ENCODE results near the gene SSR1. TPM values are rescaled to one million over a fixed set of nuclear protein-coding genes. Genes with fewer than 3 reads are reported as not detected.
A peak's percentile ranks its signal among the peaks of the same experiment; 100 is the strongest.

SSR1 gene
- total RNA-seq, 5 donors from 2014 or later (not counting 1 experiment from before 2014, with no cell fraction given), result 75.7 to 111 (median 100) TPM

DNA sequence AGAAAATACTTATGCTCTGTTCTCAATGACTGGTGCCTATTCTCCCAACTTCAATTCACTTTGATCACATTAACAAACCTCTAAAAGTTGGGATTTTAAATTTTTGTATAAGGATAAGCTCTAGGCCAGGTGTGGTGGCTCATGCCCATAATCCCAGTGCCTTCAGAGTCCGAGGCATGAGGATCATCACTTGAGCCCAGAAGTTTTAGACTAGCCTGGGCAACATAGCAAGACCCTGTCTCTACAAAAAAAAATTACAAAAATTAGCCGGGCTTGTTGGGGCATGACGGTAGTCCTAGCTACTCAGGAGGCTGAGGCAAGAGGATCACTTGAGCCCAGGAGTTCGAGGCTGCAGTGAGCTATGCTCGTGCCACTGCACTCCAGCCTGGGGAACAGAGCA, 3.9 kb downstream of the SSR1 start:
- Mint-ChIP-seq H3K27ac (no peak overlapping the region), H3K4me3 (peak overlapping the region in 2 of 3 donors; percentile 21 to 32), H3K36me3 (peaks cover 40% of the 10 kb centered on the region), H3K27me3 (no peaks in the 10 kb centered on the region), H3K4me1 (peaks cover 58 to 75% (median 75%) of the 10 kb centered on the region in 3 donors), H3K9me3 (no peaks in the 10 kb centered on the region)
- ATAC-seq (replicated peaks in 1 of 4) (no peak), DNase-seq (no peak)
- H3K36me3 ChIP-seq (ENCODE audit: control insufficient read depth in 2 of 2, extremely low read depth in 1 of 2, insufficient read depth in 1 of 2, low read length in 1 of 2), result peaks cover 5 to 54% of the 10 kb centered on the region in 2 donors
- no peak overlapping the region for H3K27ac ChIP-seq (ENCODE audit: low read length)
- no peaks in the 10 kb centered on the region for H3K27me3 ChIP-seq (replicated peaks in 1 of 2; ENCODE audit: control insufficient read depth in 2 of 2, extremely low read depth in 1 of 2, insufficient read depth in 2 of 2, low read length in 1 of 2)
- CTCF ChIA-PET, result no interaction called here
- POLR2A ChIA-PET, result no interaction called here
- no peaks in the 10 kb centered on the region for H3K9me3 ChIP-seq
- H3K4me3 ChIP-seq (ENCODE audit: control insufficient read depth in 1 of 2, extremely low read depth in 1 of 2, low read length in 1 of 2), result no peak overlapping the region
- 98% methylated on average over 5 of the region's 5 CpGs for WGBS (ENCODE audit: insufficient coverage)
- H3K4me1 ChIP-seq (ENCODE audit: control insufficient read depth in 1 of 2, extremely low read depth in 1 of 2, insufficient read depth in 2 of 2, low read length in 2 of 2), result peaks cover 11 to 17% of the 10 kb centered on the region in 2 experiments

DNA sequence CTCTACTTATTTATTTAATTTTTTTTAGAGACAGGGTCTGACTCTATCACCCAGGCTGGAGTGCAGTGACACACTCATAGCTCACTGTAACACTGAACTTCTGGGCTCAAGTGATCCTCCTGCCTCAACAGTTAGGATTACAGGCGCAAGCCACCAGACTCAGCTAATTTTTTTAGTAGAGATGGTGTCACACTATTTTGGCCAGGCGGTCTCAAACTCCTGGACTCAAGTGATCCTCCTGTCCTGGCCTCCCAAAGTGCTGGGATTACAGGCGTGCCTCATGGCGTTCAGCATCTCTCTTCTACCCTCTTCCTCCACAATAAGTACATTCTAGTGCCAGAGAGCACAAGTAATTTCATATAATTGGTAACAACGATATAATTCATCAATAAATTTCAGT, 5.5 kb downstream of the SSR1 start:
- H3K36me3 ChIP-seq (ENCODE audit: control insufficient read depth in 2 of 2, extremely low read depth in 1 of 2, insufficient read depth in 1 of 2, low read length in 1 of 2), result peaks cover 8 to 68% of the 10 kb centered on the region in 2 donors
- POLR2A ChIA-PET, result interaction anchor here in 1 of 2 donors (0.6 kb wide), 1 partner anchor 266 kb away, joined by 3 read pairs; no protein-coding TSS in a partner anchor
- no peak overlapping the region for H3K4me3 Mint-ChIP-seq
- peaks cover 54 to 67% (median 66%) of the 10 kb centered on the region in 3 donors for H3K4me1 Mint-ChIP-seq
- CTCF ChIA-PET, result interaction anchor here (0.6 to 0.7 kb wide), 2 partner anchors 77 to 84 kb away, joined by 3 read pairs; no protein-coding TSS in a partner anchor
- H3K27me3 ChIP-seq (replicated peaks in 1 of 2; ENCODE audit: control insufficient read depth in 2 of 2, extremely low read depth in 1 of 2, insufficient read depth in 2 of 2, low read length in 1 of 2), result no peaks in the 10 kb centered on the region
- peaks cover 9% of the 10 kb centered on the region in 2 experiments for H3K4me1 ChIP-seq (ENCODE audit: control insufficient read depth in 1 of 2, extremely low read depth in 1 of 2, insufficient read depth in 2 of 2, low read length in 2 of 2)
- no peaks in the 10 kb centered on the region for H3K9me3 ChIP-seq
- H3K27ac ChIP-seq (ENCODE audit: low read length), result no peak overlapping the region
- H3K27ac Mint-ChIP-seq, result no peak overlapping the region
- no peak overlapping the region for H3K4me3 ChIP-seq (ENCODE audit: control insufficient read depth in 1 of 2, extremely low read depth in 1 of 2, low read length in 1 of 2)
- ATAC-seq (replicated peaks in 1 of 4) (no peak), DNase-seq (no peak)
- H3K27me3 Mint-ChIP-seq, result no peaks in the 10 kb centered on the region
- 97% methylated on average over 4 of the region's 5 CpGs for WGBS (ENCODE audit: insufficient coverage)
- peaks cover 48% of the 10 kb centered on the region for H3K36me3 Mint-ChIP-seq
- H3K9me3 Mint-ChIP-seq, result no peaks in the 10 kb centered on the region

DNA sequence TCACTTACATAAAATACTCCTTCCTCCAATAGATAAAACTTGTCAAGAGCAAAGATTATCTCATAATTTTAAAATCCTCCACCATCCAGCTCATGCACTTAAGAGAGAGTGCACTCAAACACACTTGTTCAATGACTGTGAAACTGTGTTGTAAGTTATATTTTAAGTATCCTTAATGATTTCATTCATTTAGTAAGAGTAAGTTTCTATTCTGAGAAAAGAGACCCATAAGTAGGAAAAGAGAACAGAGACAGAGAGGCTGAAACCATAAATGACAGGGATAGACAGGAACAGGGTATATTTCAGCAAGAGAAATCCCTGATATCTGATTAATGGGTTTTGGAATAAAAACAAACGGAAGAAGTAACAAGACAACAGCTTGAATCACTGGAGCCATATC, 8.2 kb downstream of the SSR1 start:
- Mint-ChIP-seq H3K4me1 (peaks cover 44 to 55% (median 54%) of the 10 kb centered on the region in 3 donors), H3K27me3 (no peaks in the 10 kb centered on the region), H3K9me3 (no peaks in the 10 kb centered on the region), H3K36me3 (peaks cover 70% of the 10 kb centered on the region), H3K27ac (no peak overlapping the region), H3K4me3 (no peak overlapping the region)
- DNase-seq (no peak), ATAC-seq (replicated peaks in 1 of 4) (no peak)
- WGBS (ENCODE audit: insufficient coverage), result no CpG with 5 or more reads among the region's 1 CpG
- H3K9me3 ChIP-seq, result no peaks in the 10 kb centered on the region
- H3K27ac ChIP-seq (ENCODE audit: low read length), result no peak overlapping the region
- peaks cover 0 to 6% of the 10 kb centered on the region in 2 experiments for H3K4me1 ChIP-seq (ENCODE audit: control insufficient read depth in 1 of 2, extremely low read depth in 1 of 2, insufficient read depth in 2 of 2, low read length in 2 of 2)
- no peaks in the 10 kb centered on the region for H3K27me3 ChIP-seq (replicated peaks in 1 of 2; ENCODE audit: control insufficient read depth in 2 of 2, extremely low read depth in 1 of 2, insufficient read depth in 2 of 2, low read length in 1 of 2)
- peaks cover 8 to 86% of the 10 kb centered on the region in 2 donors for H3K36me3 ChIP-seq (ENCODE audit: control insufficient read depth in 2 of 2, extremely low read depth in 1 of 2, insufficient read depth in 1 of 2, low read length in 1 of 2)
- H3K4me3 ChIP-seq (ENCODE audit: control insufficient read depth in 1 of 2, extremely low read depth in 1 of 2, low read length in 1 of 2), result no peak overlapping the region
- ChIA-PET CTCF (no interaction called here), POLR2A (no interaction called here)

DNA sequence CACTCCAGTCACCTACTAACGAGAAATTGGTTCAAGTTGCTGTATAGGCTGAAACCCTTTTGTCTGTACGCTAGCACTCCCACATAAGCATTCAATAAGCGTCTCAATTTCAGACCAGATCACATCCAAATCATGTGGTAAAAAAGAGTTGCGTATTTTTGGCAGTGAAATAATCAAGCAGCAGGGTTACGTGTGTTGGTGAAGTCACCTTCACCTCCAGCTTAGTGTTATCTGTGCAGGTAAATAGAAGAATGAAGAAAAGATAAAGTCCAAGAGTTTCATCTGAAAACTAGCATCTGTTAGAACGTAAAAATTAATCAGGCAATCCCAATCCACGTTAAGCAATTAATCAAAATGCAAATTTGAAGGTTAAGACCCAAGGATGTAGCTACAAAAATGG, 11.3 kb downstream of the SSR1 start:
- WGBS (ENCODE audit: insufficient coverage), result no CpG with 5 or more reads among the region's 7 CpGs
- Histone ChIP-seq H3K27me3 (replicated peaks in 1 of 2; ENCODE audit: control insufficient read depth in 2 of 2, extremely low read depth in 1 of 2, insufficient read depth in 2 of 2, low read length in 1 of 2) (no peaks in the 10 kb centered on the region), H3K4me1 (ENCODE audit: control insufficient read depth in 1 of 2, extremely low read depth in 1 of 2, insufficient read depth in 2 of 2, low read length in 2 of 2) (no peaks in the 10 kb centered on the region), H3K36me3 (ENCODE audit: control insufficient read depth in 2 of 2, extremely low read depth in 1 of 2, insufficient read depth in 1 of 2, low read length in 1 of 2) (peaks cover 11 to 84% of the 10 kb centered on the region in 2 donors), H3K4me3 (ENCODE audit: control insufficient read depth in 1 of 2, extremely low read depth in 1 of 2, low read length in 1 of 2) (no peak overlapping the region), H3K9me3 (no peaks in the 10 kb centered on the region), H3K27ac (ENCODE audit: low read length) (no peak overlapping the region)
- Mint-ChIP-seq H3K36me3 (peaks cover 64% of the 10 kb centered on the region), H3K9me3 (no peaks in the 10 kb centered on the region), H3K27ac (no peak overlapping the region), H3K4me3 (no peak overlapping the region), H3K27me3 (no peaks in the 10 kb centered on the region), H3K4me1 (peaks cover 21 to 34% (median 31%) of the 10 kb centered on the region in 3 donors)
- ChIA-PET POLR2A (interaction anchor here in 1 of 2 donors (0.6 kb wide), 1 partner anchor 134 kb away, joined by 10 read pairs; no protein-coding TSS in a partner anchor), CTCF (no interaction called here)
- ATAC-seq (replicated peaks in 1 of 4) (no peak), DNase-seq (no peak)

DNA sequence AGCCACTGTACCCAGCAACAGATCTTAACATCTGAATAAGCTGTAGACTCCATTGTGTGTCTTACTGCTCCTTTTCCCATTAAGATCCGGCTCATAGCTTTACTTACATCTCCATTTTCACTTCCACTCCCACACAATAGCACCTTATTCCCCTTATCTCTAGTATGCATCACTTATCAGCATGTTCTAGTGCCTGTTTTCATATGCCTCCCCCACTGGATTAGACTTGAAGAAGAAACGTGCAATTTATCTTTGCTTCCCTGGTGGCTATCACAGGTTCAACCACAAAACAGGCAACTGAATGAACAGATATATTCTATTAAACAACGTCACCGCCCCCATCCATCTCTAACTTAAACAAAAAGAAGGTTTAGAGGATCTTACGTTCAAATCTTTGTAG, 12.1 kb downstream of the SSR1 start:
- ChIA-PET CTCF (interaction anchor here in 1 of 2 donors (1.2 kb wide), 1 partner anchor 91 kb away, joined by 3 read pairs; no protein-coding TSS in a partner anchor), POLR2A (interaction anchor here in 1 of 2 donors (1.1 kb wide), 1 partner anchor 11 kb away, joined by 3 read pairs; no protein-coding TSS in a partner anchor)
- Histone ChIP-seq H3K9me3 (no peaks in the 10 kb centered on the region), H3K4me3 (ENCODE audit: control insufficient read depth in 1 of 2, extremely low read depth in 1 of 2, low read length in 1 of 2) (no peak overlapping the region), H3K27ac (ENCODE audit: low read length) (no peak overlapping the region), H3K36me3 (ENCODE audit: control insufficient read depth in 2 of 2, extremely low read depth in 1 of 2, insufficient read depth in 1 of 2, low read length in 1 of 2) (peaks cover 11 to 87% of the 10 kb centered on the region in 2 donors), H3K27me3 (replicated peaks in 1 of 2; ENCODE audit: control insufficient read depth in 2 of 2, extremely low read depth in 1 of 2, insufficient read depth in 2 of 2, low read length in 1 of 2) (no peaks in the 10 kb centered on the region), H3K4me1 (ENCODE audit: control insufficient read depth in 1 of 2, extremely low read depth in 1 of 2, insufficient read depth in 2 of 2, low read length in 2 of 2) (no peaks in the 10 kb centered on the region)
- Mint-ChIP-seq H3K27me3 (no peaks in the 10 kb centered on the region), H3K4me1 (peaks cover 21 to 35% (median 33%) of the 10 kb centered on the region in 3 donors), H3K4me3 (no peak overlapping the region), H3K36me3 (peaks cover 66% of the 10 kb centered on the region), H3K27ac (no peak overlapping the region), H3K9me3 (no peaks in the 10 kb centered on the region)
- ATAC-seq (replicated peaks in 1 of 4) (no peak), DNase-seq (no peak)
- 83% methylated on average over 5 of the region's 5 CpGs for WGBS (ENCODE audit: insufficient coverage)

DNA sequence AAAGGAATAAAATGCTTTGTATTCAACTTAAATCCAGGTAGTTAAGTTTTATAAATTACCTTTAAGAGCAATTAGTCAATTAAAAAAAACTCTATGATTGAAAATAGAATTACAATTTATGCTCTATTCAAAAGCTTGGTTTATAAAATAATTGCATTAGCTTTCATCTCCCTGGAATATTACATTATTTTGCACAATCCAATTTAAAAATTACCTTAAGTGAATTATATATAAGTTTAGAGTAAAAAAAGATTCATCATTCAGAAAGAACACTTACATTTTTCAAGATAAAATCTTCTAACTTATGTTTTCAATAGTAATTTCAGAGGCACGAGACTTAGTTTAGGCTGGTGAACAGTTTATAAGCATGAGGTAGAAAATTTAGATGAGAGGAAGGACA, 14.9 kb downstream of the SSR1 start:
- Histone ChIP-seq H3K4me3 (ENCODE audit: control insufficient read depth in 1 of 2, extremely low read depth in 1 of 2, low read length in 1 of 2) (no peak overlapping the region), H3K4me1 (ENCODE audit: control insufficient read depth in 1 of 2, extremely low read depth in 1 of 2, insufficient read depth in 2 of 2, low read length in 2 of 2) (no peaks in the 10 kb centered on the region), H3K27me3 (replicated peaks in 1 of 2; ENCODE audit: control insufficient read depth in 2 of 2, extremely low read depth in 1 of 2, insufficient read depth in 2 of 2, low read length in 1 of 2) (no peaks in the 10 kb centered on the region), H3K9me3 (no peaks in the 10 kb centered on the region), H3K36me3 (ENCODE audit: control insufficient read depth in 2 of 2, extremely low read depth in 1 of 2, insufficient read depth in 1 of 2, low read length in 1 of 2) (peaks cover 5 to 80% of the 10 kb centered on the region in 2 donors), H3K27ac (ENCODE audit: low read length) (no peak overlapping the region)
- ChIA-PET CTCF (no interaction called here), POLR2A (interaction anchor here (0.7 to 1.0 kb wide), 2 partner anchors 92 to 120 kb away, joined by 4 read pairs; partner anchors contain the start of genes CAGE1 (in 1 of the 2) and RIOK1 (in 1 of the 2))
- no peaks in the 10 kb centered on the region for H3K27me3 Mint-ChIP-seq
- peaks cover 53% of the 10 kb centered on the region for H3K36me3 Mint-ChIP-seq
- no CpG with 5 or more reads among the region's 1 CpG for WGBS (ENCODE audit: insufficient coverage)
- H3K4me3 Mint-ChIP-seq, result no peak overlapping the region
- no peaks in the 10 kb centered on the region for H3K9me3 Mint-ChIP-seq
- DNase-seq, result no peak
- H3K4me1 Mint-ChIP-seq, result peaks cover 7 to 21% (median 16%) of the 10 kb centered on the region in 3 donors
- H3K27ac Mint-ChIP-seq, result no peak overlapping the region
- no peak for ATAC-seq (replicated peaks in 1 of 4)
